GM19455 (cell line): Measurements from ENCODE around the gene SDHD.

Experiments used
- ATAC-seq: cut with Tn5 transposase; IDR thresholded peaks from one replicate; pipeline ENCODE4 v1.9.1; 2021; ENCODE audit not compliant: unreplicated experiment

SDHD gene

GRCh38 chr11:112100462-112100861, 13.8 kb downstream of the SDHD start:
- ATAC-seq: no peak

- ATAC-seq: no peak
These were observed 16.8 kb downstream of the SDHD start for GRCh38 chr11:112103446-112103845.

- ATAC-seq: no peak
These were observed 19.4 kb downstream of the SDHD start for GRCh38 chr11:112106070-112106469.

- ATAC-seq: peak; percentile 72
These were observed 27.1 kb downstream of the SDHD start for GRCh38 chr11:112113539-112114457.

GRCh38 chr11:112114460-112114859, 27.8 kb downstream of the SDHD start:
- ATAC-seq: no peak

- no peak for ATAC-seq
These were observed 28.7 kb downstream of the SDHD start for GRCh38 chr11:112115386-112115785.

- ATAC-seq: no peak
These were observed 31.5 kb downstream of the SDHD start for GRCh38 chr11:112118176-112118575.

- no peak for ATAC-seq
These were observed 35.4 kb downstream of the SDHD start for GRCh38 chr11:112121981-112122615.

GRCh38 chr11:112123129-112123528, 36.5 kb downstream of the SDHD start:
- ATAC-seq: no peak

- no peak for ATAC-seq
These were observed 40.4 kb downstream of the SDHD start for GRCh38 chr11:112127056-112127455.

GRCh38 chr11:112128483-112129121, 41.9 kb downstream of the SDHD start:
- no peak for ATAC-seq

GRCh38 chr11:112129656-112130055, 43.0 kb downstream of the SDHD start:
- no peak for ATAC-seq

- ATAC-seq: no peak
These were observed 46.1 kb downstream of the SDHD start for GRCh38 chr11:112132737-112133136.

- ATAC-seq: no peak
These were observed 47.8 kb downstream of the SDHD start for GRCh38 chr11:112134473-112134872.

- ATAC-seq: no peak
These were observed 56.9 kb downstream of the SDHD start for GRCh38 chr11:112143597-112143996.
